Uterine smooth muscle cell (primary cell): Measurements from ENCODE around the gene PPDPF. TPM values are rescaled to one million over a fixed set of nuclear protein-coding genes. Genes with fewer than 3 reads are reported as not detected.

Experiments used
- total RNA-seq: library from RNA; depleted of rRNA; stranded (reverse); fragments of >200 nt; gene quantifications from 2 replicates; pipeline ENCODE4 v1.2.3, GENCODE V29; 2014

The PPDPF gene, protein sequence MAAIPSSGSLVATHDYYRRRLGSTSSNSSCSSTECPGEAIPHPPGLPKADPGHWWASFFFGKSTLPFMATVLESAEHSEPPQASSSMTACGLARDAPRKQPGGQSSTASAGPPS
- 22.7 and 36.0 TPM in 2 replicates for total RNA-seq

DNA sequence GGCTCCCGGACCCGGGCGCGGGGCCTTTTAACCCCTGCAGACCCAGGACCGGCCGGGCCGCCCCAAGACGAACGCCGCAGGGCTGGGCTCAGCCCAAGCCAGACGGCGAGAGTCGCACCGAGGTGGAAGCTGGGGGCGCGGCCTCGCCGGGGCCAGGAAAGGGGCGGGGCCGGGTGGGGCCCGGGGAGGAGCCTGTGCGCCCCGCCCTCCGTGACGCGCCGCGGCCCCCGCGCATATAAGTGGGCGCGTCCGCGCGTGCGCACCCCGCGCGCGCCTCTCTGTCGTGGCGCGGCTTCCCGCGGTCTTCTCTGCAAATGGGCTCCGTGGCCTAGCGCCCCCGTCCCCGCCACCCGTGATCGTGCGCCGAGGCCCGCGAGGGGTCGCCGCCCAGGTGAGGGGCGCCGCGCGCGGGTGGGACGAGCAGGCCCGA, at the start of gene PPDPF:
PPDPF (plus strand) TSS at position 262 of the 430 bp plus-strand sequence. CDS start 544 bp downstream, outside the sequence.

DNA sequence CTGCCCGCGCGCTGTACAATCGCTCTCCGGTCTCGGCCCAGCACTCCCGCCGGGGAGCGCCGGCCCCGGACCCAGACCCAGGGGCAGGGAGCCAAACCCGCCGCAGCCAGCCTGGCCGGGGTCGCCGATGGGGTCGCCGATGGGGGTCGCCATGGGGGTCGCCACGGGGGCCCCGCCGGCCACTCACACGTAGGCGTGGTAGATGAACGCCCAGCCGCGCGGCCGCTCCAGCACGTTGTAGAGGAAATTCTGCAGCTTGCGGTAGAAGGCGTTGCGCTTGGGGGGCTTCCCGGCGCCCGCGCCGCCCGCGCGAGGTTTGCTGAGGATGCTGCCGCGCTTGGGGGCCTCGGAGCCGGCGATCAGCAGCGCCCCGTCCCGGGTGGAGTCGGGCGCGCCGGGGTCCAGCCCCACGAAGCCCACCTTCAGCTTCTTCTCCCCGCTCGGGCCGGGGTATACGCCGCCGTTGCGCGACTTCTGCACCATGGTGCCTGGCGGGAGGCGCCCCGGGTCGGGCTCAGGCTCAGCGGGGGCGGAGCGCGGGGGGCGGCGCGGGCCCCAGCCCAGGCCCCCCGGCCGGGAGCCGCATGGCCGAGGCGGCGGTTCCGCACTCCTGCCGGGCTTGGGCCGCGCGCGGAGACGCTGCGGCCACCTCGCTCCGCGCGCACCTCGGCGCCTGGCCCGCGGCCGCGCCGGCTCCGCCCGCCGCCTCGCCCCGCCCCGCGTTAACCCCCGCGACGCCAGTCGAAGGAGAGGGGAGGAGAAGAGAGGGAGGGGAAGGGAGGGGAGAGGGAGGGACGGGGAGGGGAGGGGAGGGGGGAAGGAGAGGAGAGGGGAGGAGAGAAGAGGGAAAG, 48.4 kb upstream of the PPDPF start, which contains the start of gene KCNQ2:
KCNQ2 (minus strand) TSS at position 675 of the 851 bp plus-strand sequence; CDS start at position 483, 192 bp downstream.

DNA sequence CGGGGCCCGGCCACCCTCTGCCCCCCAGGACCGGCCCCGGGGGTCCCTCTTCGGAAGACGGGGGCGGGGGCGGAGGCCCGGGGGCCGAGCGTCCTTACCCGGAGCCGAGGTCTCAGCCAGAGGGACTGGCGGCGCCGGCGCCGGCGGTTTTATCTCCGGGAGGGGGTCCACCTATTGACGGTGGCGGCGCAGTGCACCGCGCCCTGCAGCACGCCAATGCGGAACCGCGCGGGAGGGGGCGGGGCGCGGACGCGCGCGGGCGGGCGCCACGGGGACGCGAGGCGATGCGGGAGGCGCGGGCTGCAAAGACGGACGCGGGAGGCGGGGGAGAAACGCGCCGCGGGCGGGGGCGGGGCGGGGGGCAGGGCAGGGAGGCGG, 21.6 kb upstream of the PPDPF start, which contains the start of gene EEF1A2:
EEF1A2 (minus strand) TSS at position 124 of the 378 bp plus-strand sequence. CDS start 1,320 bp downstream, outside the sequence.

DNA sequence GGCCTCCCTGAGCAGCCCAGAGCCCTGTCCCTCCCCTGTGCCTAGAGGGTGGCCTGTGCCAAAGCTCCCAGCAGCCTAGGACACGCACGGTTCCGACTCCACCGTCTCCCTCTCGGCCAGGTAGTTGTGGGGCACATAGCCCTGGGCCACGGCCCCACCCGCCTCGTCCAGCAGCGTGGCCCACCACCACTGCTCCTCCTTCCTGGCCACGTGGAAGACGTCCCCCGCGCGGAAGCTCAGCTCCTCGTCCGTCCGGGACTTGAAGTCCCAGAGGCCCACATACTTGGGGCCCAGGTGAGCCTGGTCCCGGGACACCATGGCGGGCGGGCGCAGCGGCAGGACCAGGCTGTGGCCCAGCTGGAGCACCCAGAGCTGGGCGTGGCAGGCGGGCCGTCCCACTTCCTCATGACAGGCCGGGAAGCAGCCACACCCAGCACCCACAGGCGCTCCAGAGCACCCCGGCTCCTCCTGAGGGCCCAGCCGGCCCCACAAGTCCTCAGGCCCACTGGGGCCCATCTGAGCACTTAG, 16.5 kb downstream of the PPDPF start, which contains the start of gene PTK6:
PTK6 (minus strand) TSS at position 380 of the 528 bp plus-strand sequence; CDS start at position 318, 62 bp downstream.

DNA sequence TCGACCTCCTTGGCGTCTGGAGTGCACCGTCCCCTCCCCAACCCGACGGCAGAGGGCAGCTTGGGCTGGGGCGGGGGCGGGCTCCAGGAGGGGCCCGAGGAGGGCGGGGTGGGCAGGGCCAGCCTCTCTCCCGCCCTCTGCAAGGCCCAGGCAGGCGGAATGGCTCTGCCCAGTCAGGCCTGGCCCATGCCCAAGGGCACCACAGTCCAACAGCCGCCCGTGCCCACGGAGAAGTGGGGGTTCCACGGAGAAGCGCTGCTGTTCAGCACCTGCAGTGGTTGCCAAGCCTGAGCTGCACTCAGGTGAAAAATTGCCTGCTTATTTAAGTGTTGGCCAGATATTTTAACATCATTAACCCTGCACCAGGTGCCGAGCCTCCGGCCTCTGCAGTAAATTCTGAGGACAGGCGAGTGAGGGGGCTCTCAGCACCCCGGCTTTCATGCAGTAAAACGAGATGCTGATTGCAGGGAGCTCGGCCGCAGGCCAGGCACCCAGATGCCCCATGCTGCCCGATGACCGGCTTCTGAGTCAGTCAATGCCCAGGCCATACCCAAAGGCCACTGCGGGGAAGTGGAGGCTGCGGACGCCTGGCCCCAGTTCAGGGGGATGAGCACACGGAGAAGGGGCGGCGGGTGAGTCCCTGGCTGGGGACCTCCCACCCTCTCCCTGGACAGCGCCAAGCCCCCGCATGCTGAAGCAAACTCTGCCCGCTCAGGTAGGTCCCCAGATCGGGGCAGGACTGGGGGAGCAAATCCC, 27.3 kb downstream of the PPDPF start, which contains the start of gene SRMS:
SRMS (minus strand) TSS at position 25 of the 756 bp plus-strand sequence. CDS start 286 bp downstream, outside the sequence.

DNA sequence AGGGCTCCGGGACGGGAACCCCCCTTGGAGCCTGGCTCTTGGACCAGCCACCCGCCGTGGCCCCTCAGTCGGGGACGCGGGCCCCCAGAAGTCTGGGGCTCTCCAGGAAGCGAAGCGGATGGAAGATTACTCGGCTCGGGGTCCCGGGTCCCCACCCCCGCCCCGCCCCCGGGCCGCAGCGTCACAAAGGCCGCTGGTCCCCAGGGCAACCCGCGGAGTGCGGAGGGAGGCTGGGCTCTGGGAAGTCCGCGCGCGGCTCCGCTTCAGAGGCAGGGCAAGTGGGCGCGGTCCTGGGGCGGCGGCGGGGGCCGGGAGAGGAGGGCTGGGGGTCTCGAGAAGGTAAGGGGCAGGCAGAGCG, 33.3 kb downstream of the PPDPF start, which contains the start of gene FNDC11:
FNDC11 (plus strand) TSS at position 227 of the 358 bp plus-strand sequence. CDS start 1,505 bp downstream, outside the sequence.

Other genes with a start within 250 kb of the PPDPF start
- 97.7 and 106 TPM in 2 replicates for gene ARFGAP1, start 248.0 kb upstream of the PPDPF start, total RNA-seq
- under 0.01 TPM in 1 of 2 replicates, not detected in the other for gene COL20A1, start 227.6 kb upstream of the PPDPF start, total RNA-seq
- not detected in 2 replicates for gene CHRNA4, start 159.4 kb upstream of the PPDPF start, total RNA-seq
- not detected in 2 replicates for gene KCNQ2, start 48.1 kb upstream of the PPDPF start, total RNA-seq
- 0.33 and 1.9 TPM in 2 replicates for gene EEF1A2, start 21.7 kb upstream of the PPDPF start, total RNA-seq
- gene PTK6, start 16.6 kb downstream of the PPDPF start, total RNA-seq = 0.11 and 0.12 TPM in 2 replicates
- gene SRMS, start 27.0 kb downstream of the PPDPF start, total RNA-seq = not detected in 2 replicates
- 0.66 and 2.4 TPM in 2 replicates for gene FNDC11, start 33.4 kb downstream of the PPDPF start, total RNA-seq
- gene HELZ2, start 53.5 kb downstream of the PPDPF start, total RNA-seq = 46.2 and 48.4 TPM in 2 replicates
- 11.1 and 11.7 TPM in 2 replicates for gene GMEB2, start 106.3 kb downstream of the PPDPF start, total RNA-seq
- 18.9 and 43.9 TPM in 2 replicates for gene STMN3, start 132.7 kb downstream of the PPDPF start, total RNA-seq
- 15.9 and 31.5 TPM in 2 replicates for gene RTEL1, start 137.5 kb downstream of the PPDPF start, total RNA-seq
- gene TNFRSF6B, start 175.9 kb downstream of the PPDPF start, total RNA-seq = 57.4 and 110 TPM in 2 replicates
- gene ARFRP1, start 187.2 kb downstream of the PPDPF start, total RNA-seq = 43.7 and 61.0 TPM in 2 replicates
- gene ZGPAT, start 187.3 kb downstream of the PPDPF start, total RNA-seq = 23.4 and 31.4 TPM in 2 replicates
- 5.2 and 7.0 TPM in 2 replicates for gene LIME1, start 215.9 kb downstream of the PPDPF start, total RNA-seq
- 32.0 and 35.4 TPM in 2 replicates for gene SLC2A4RG, start 219.0 kb downstream of the PPDPF start, total RNA-seq